DMS 273 (cell line): Measurements from ENCODE around the gene ITGA2.

Source experiments
- DNase-seq: peaks from one replicate; lab custom pipeline; 2025; ENCODE audit not compliant: unreplicated experiment; lab: John Stamatoyannopoulos, UW

The ITGA2 gene

GRCh38 chr5:53053364-53053763 is 64.2 kb downstream of the ITGA2 start:
- DNase-seq = no peak

DNA sequence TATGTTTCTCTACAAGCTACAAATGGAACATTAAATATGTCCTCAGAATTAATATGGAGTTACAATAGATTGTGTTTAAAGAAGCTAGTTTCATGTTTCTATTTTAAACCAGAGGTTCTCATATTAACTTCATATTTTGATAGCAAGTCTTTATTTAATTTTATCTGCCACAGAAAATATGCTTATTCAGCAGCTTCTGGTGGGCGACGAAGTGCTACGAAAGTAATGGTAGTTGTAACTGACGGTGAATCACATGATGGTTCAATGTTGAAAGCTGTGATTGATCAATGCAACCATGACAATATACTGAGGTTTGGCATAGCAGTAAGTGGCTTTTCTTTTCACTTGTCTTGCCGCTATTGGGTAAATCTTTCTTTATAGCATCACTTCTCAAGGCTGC is 66.2 kb downstream of the ITGA2 start:
- DNase-seq = no peak

- no peak for DNase-seq
Measured at GRCh38 chr5:53059281-53059680, 70.1 kb downstream of the ITGA2 start.

GRCh38 chr5:53063176-53063575 is 74.0 kb downstream of the ITGA2 start:
- DNase-seq = no peak

DNA sequence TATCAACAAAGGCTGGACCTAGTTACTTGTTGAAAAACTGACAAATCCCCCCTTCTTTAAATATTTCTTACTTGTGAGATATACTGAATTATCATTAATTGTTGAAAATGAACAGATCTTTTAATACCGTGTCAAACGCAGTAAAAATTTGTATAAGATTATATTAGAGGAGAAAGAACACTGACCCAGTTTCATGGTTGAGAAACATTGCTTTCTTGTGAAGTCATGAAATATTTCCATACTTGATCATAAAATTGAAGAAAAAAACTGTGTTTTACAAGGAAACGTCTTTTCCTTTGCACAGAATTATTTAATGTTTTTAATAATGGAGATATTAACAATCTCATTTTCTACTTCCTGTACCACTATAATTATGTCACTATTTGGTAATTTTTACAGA is 74.6 kb downstream of the ITGA2 start:
- DNase-seq = no peak

GRCh38 chr5:53066088-53066487 is 76.9 kb downstream of the ITGA2 start:
- DNase-seq = no peak

GRCh38 chr5:53067641-53068040 is 78.5 kb downstream of the ITGA2 start:
- DNase-seq = no peak

DNA sequence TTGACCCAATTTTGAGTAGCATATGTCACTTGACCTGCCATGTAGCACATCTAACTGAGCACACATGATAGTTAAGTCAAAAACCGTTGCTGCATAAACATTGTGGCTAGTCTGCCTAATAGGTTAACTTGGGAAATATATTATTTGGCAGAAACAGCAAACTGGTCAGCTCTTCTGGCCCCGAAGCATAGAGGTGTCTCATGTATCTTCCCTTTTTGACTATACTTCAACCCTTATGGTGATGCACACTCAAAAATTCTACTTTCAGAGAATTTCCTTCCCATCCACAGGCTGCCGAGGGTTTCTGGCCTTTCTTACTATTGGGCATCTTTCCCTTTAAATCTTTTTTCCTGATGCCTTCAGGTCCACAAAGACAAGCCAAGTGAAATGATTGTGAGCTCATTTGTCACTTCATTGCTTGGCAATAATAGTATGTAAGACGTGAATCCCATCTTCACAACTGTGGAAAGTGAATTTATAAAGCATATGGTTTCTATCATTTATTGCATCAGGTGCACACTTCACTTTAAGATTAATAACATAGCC is 79.2 kb downstream of the ITGA2 start:
- no peak for DNase-seq

DNA sequence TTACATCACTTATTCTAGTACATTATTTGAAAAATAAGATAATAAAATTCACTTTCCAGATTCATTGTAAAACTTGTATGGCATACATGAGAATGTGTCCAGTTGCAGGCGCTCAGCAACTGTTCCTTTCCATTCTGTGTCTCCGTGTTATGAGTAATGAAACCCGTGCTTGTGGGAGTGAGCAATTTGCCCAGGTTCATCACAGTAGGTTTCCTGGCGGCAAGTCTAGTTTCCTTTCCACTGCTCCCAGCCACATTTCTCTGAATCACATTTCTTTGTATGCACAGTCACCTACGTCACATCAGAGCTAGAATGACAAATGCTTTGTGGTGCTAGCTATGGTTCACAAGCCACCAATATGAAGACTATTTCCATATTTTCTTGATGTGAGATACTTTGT is 80.5 kb downstream of the ITGA2 start:
- no peak for DNase-seq

GRCh38 chr5:53071298-53071697 is 82.1 kb downstream of the ITGA2 start:
- DNase-seq = no peak

- no peak for DNase-seq
Measured at GRCh38 chr5:53071738-53072137, 82.6 kb downstream of the ITGA2 start.

DNA sequence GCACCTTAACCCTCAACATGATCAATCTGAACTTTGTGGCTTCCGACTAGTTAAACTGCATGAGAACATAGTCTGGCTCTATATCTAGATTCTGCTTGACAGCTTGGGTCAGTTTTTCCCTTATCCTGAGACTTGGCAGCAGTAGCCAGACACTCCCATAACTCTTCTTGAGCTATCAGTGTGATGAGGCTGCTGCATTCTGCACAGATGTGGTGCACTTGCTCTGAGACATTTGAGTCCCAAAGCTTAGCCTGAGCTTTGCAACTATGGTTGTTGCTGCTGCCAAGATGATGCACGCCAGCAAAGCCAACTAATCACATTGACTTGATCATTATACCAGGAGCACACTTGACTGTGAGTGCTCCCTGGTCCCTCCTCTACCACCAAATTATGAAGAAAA is 84.2 kb downstream of the ITGA2 start:
- DNase-seq = no peak

GRCh38 chr5:53076014-53076583 is 86.9 kb downstream of the ITGA2 start:
- no peak for DNase-seq

DNA sequence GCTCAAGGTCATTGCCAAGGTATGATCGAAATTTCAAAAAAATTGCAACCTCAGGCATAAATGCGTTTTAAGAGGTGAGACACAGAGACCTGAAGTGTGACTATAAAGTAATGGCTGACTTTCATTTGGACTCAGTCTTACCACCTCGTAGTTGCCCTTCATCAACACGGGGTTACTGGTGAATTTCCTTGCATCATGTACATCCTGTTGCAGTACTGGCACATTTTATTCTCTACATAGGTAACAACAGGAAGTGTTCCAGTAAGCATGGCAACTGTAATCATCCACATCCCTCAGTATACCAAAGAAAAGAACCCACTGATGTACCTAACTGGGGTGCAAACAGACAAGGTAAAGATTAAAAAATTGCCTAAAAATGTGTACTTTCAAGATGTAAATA is 91.1 kb downstream of the ITGA2 start:
- DNase-seq = no peak

GRCh38 chr5:53083927-53084326 is 94.8 kb downstream of the ITGA2 start:
- no peak for DNase-seq

DNA sequence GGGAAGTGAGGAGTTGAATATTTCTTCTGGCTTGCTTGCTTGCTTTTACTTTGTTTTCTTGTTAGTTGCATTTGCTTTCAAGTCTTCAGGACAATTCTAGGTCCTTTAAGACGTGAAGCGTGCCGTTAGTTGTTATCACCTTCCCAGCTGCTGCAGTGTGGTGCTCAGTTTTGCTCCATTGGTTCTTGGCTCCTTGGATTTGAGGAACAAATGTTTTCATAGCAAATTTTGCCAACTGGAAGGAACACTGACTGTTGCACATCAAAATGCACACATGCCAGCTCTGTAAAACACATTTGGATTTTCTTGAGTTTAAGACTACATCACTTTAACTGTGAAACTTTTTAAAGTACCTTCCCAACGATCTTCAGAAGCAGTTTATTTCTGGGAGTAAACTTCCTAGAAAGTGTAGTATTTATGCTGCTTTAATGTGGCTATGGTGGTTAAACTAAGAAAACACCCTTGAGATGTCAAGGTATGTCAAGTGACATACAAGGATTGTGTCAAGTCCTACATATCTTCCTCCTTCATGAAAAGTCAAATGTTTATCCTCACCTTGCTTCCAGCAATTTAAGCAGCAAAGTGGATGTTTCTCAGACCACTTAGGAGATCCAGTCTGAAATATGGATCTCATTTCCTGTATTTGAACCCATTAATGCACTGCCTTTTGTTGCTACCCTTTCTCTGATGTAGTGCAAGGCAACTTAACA is 95.5 kb downstream of the ITGA2 start:
- DNase-seq = no peak

GRCh38 chr5:53087171-53087570 is 98.0 kb downstream of the ITGA2 start:
- DNase-seq = no peak

DNA sequence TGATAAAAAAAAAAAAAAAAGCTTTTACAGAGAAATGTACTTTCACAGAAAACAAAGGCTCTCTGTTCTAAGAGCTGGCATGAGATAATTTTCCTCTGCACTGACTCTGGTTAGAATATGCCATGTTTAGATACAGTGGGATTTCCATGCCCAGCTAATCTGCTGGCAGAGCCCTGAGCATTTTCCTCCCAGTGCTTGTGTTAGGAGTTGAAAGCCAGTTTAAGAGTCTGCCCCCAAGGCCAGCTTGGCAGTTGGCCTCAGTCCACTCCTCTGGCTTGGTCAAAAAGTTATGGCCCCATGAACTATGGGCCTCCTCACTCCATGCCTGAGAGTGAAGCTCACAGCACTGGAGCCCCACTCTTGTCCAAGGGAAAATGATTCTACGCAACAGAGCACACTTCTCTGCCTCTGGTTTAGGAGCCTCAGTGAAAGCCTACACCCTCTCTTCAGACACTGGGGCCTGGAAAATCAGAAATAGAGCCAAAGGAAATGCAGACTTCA is 98.5 kb downstream of the ITGA2 start:
- DNase-seq = no peak

- no peak for DNase-seq
Measured at GRCh38 chr5:53089481-53089991, 100.4 kb downstream of the ITGA2 start.

GRCh38 chr5:53090229-53090628 is 101.1 kb downstream of the ITGA2 start:
- no peak for DNase-seq

- DNase-seq = no peak
Measured at GRCh38 chr5:53091289-53091688, 102.1 kb downstream of the ITGA2 start.

DNA sequence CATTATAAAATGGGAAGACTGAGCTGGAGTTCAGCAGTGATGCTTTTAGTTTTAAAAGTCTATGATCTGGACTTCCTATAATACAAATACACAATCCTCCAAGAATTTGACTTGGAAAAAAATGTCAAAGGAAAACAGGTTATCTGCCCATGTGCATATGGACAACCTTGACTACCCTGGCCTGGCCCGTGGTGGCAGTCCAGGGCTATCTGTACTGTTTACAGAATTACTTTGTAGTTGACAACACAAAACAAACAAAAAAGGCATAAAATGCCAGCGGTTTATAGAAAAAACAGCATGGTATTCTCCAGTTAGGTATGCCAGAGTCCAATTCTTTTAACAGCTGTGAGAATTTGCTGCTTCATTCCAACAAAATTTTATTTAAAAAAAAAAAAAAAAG is 103.1 kb downstream of the ITGA2 start:
- DNase-seq = no peak
